ENCODE measurements around the gene FILIP1.
A peak's percentile ranks its signal among the peaks of the same experiment; 100 is the strongest.

The FILIP1 gene

DNA sequence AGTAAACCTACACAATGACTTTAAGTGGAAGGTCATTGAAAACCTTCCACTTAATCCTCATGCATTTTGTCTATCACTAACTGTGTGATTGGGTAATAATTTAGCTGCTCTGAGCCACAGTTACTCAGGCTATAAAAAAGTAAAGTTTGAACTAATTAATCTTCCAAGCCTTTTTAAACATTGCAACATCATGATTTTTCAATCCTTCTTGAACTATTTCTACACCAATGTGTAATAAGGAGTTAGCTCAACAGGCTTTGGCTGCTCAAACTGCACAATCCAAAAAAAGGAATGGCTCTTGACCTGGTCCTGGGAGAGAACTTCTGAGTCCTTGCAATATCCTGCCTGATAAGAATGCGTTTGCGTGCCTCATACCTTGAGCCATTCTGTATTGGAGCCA lies 34.8 kb upstream of the FILIP1 start:
- DNase-seq (ENCODE audit: low read depth, low spot score) = no peak
- TF ChIP-seq, protein P1, sequence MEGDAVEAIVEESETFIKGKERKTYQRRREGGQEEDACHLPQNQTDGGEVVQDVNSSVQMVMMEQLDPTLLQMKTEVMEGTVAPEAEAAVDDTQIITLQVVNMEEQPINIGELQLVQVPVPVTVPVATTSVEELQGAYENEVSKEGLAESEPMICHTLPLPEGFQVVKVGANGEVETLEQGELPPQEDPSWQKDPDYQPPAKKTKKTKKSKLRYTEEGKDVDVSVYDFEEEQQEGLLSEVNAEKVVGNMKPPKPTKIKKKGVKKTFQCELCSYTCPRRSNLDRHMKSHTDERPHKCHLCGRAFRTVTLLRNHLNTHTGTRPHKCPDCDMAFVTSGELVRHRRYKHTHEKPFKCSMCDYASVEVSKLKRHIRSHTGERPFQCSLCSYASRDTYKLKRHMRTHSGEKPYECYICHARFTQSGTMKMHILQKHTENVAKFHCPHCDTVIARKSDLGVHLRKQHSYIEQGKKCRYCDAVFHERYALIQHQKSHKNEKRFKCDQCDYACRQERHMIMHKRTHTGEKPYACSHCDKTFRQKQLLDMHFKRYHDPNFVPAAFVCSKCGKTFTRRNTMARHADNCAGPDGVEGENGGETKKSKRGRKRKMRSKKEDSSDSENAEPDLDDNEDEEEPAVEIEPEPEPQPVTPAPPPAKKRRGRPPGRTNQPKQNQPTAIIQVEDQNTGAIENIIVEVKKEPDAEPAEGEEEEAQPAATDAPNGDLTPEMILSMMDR (IDR thresholded peaks at IDR 0.05; ENCODE audit: low read depth, low read length) = no peak
- H3K4me3 ChIP-seq (ENCODE audit: low read depth, low read length) = no peak overlapping the region
- in situ Hi-C loops (cut with HindIII; ENCODE audit: low sequenced_read_pairs) = no loop called here

DNA sequence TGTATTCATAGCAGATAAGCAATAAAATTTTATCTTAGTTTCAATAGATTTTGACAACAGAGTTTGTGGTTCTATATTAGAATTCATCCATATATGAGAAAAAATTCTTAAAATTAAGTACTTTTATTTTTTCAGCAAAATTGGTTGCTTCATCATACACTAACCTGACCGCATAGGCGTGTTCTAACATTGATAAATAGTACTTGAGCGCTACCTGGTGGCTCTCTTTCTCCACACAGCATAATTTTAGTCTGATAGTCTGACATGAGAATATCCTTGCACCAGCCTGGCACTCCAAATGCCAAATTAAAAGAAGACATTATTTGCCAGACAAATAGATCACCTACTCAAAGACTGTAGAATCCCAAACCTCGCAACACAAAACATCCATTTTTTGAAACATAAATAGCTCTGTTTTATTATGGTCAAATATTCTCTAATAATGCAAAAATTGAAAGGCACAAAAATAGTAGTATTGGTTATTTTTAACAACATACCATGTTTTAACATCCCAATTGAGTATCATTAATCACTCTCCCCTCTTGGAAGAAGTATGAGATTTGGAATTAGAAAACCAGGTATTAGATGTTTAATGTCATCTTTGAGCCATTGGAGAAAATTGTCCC lies 33.0 kb upstream of the FILIP1 start:
- TF ChIP-seq, protein P1 (IDR thresholded peaks at IDR 0.05; ENCODE audit: low read depth, low read length) = peak; percentile 64
- in situ Hi-C loops (cut with HindIII; ENCODE audit: low sequenced_read_pairs) = no loop called here
- DNase-seq (ENCODE audit: low read depth, low spot score) = peak; percentile 73
- no peak overlapping the region for H3K4me3 ChIP-seq (ENCODE audit: low read depth, low read length)

DNA sequence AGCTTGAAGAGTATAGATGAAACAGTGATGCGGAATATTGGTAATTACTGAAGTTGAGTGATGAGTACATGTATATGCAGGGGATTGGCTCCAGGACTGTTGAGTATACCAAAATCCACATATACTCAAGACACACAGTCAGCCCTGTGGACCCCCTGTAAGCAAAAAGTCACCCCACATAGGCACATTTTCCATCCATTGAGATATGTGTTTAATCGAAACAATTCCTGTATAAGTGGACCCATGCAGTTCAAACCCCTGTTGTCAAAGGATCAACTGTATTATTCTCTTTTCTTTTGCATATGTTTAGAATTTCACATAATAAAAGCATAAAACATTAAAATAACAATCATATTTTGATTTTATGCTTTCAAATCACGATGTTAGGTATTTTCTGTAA lies 32.1 kb upstream of the FILIP1 start:
- TF ChIP-seq, protein P1 (IDR thresholded peaks at IDR 0.05; ENCODE audit: low read depth, low read length) = no peak
- no peak for DNase-seq (ENCODE audit: low read depth, low spot score)
- H3K4me3 ChIP-seq (ENCODE audit: low read depth, low read length) = no peak overlapping the region
- in situ Hi-C loops (cut with HindIII; ENCODE audit: low sequenced_read_pairs) = no loop called here

DNA sequence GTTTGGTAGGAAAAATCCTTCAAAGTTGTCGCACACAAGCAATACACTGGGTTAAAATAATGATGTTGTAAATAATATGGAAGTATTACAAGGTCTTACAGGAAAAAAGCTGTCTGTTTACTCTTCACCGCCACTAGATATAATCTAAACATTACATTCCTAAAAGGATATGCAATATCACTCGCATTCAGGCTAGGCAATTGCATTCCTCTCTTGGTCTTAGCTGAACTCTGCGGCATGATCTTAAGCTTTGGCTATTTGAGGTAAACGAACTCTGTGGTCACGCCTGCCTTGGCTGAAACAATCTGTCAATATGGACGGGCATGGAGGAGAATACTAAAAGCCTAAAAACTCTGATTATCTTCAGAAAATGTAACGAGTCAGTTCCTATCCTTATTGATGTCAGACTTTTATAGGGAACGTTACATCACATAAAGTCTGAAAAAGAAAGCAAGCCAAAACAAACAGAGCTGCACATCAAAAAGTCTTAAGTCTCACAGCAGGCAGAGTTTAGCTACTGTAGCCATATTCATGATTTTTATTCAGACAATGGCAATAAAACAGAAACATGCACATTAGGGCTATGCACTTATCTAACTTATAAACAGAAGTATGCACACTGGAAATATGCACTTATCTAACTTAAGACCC lies 30.8 kb upstream of the FILIP1 start:
- peak; percentile 95 for DNase-seq (ENCODE audit: low read depth, low spot score)
- in situ Hi-C loops (cut with HindIII; ENCODE audit: low sequenced_read_pairs) = no loop called here
- no peak overlapping the region for H3K4me3 ChIP-seq (ENCODE audit: low read depth, low read length)
- TF ChIP-seq, protein P1 (IDR thresholded peaks at IDR 0.05; ENCODE audit: low read depth, low read length) = no peak

DNA sequence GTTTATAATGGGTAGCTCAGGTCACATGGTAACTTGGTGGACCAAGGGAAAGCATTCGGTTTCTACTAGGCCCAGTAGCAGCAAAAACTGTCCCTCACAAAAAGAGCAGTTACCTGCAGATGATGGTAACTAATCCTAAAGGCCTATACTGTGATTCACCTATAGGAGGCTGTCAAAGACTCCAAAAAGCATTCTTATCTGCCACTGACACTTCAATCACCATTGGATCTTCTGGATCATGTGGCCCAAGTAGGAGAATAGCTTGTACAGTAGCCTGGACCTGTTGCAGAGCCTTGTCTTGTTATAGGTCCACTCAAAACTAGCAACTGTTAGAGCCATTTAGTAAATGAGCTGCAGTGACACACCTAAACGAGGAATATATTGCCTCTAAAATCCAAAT lies 23.2 kb upstream of the FILIP1 start:
- H3K4me3 ChIP-seq (ENCODE audit: low read depth, low read length) = no peak overlapping the region
- in situ Hi-C loops (cut with HindIII; ENCODE audit: low sequenced_read_pairs) = no loop called here
- no peak for DNase-seq (ENCODE audit: low read depth, low spot score)
- TF ChIP-seq, protein P1 (IDR thresholded peaks at IDR 0.05; ENCODE audit: low read depth, low read length) = no peak

DNA sequence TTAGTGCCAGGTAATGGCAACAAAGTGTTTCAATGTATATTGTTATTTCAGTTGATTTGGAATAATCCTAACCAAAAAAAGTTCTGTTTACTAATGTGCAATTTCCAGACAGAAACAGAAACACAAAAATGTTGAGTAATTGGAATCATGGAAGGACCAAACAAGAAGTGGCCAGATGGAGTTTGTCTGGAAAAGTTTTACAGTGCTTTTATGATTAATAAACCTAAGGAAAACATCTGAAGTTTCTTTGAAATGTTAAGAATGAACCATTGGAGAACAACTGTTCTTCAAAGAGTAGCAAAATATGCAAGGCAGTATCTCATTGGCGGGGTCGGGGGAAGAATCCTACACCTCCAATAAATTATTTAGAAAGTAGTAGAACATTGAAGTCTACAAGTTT lies 19.0 kb upstream of the FILIP1 start:
- no peak for DNase-seq (ENCODE audit: low read depth, low spot score)
- TF ChIP-seq, protein P1 (IDR thresholded peaks at IDR 0.05; ENCODE audit: low read depth, low read length) = no peak
- in situ Hi-C loops (cut with HindIII; ENCODE audit: low sequenced_read_pairs) = no loop called here
- no peak overlapping the region for H3K4me3 ChIP-seq (ENCODE audit: low read depth, low read length)

All from astrocyte of the spinal cord (primary cell).